CD14-positive monocyte (primary cell): ENCODE results near the gene DNAJB13. TPM values are rescaled to one million over a fixed set of nuclear protein-coding genes. Genes with fewer than 3 reads are reported as not detected.

Experiments
- DNase-seq, 3 donors: peaks; one replicate each; pipeline ENCODE4 v3.0.0-alpha.2; 2011 to 2022
- H2AFZ ChIP-seq: 2 replicates; pipeline ENCODE4 v1.6.0; 2012; ENCODE audit warnings: mild to moderate bottlenecking, low read depth, low read length, inconsistent platforms; ENCODE audit not compliant: insufficient read depth, poor library complexity, severe bottlenecking
- H3K27ac ChIP-seq, 2 donors: 1 replicate in 1 of 2; 2 replicates in 1 of 2; pipeline ENCODE4 v1.5.1; 2012 to 2013; ENCODE audit warnings: low read length in 2 of 2, control low read depth in 1 of 2, inconsistent platforms in 1 of 2, low read depth in 1 of 2, mild to moderate bottlenecking in 1 of 2
- H3K27me3 ChIP-seq, 2 donors: one replicate each; pipeline versions ENCODE4 v1.6.0 to v1.6.1; 2011 to 2013; ENCODE audit warnings: low read length in 2 of 2; ENCODE audit not compliant: control insufficient read depth in 2 of 2, insufficient read depth in 2 of 2
- H3K36me3 ChIP-seq, 2 donors: replicated peaks in 1 of 2; 1 replicate in 1 of 2; 2 replicates in 1 of 2; pipeline versions ENCODE4 v1.5.1 to v1.6.1; 2012 to 2013; ENCODE audit warnings: low read length in 2 of 2, control low read depth in 1 of 2, inconsistent platforms in 1 of 2, mild to moderate bottlenecking in 1 of 2; ENCODE audit not compliant: insufficient read depth in 2 of 2, control insufficient read depth in 1 of 2
- H3K4me1 ChIP-seq, 2 donors: 1 replicate in 1 of 2; 2 replicates in 1 of 2; pipeline versions ENCODE4 v1.5.1 to v1.6.1; 2012 to 2013; ENCODE audit warnings: low read length in 2 of 2, control low read depth in 1 of 2, inconsistent platforms in 1 of 2, mild to moderate bottlenecking in 1 of 2, moderate library complexity in 1 of 2; ENCODE audit not compliant: insufficient read depth in 2 of 2, control insufficient read depth in 1 of 2
- H3K4me2 ChIP-seq: replicated peaks from 2 replicates; pipeline ENCODE3; 2012; ENCODE audit warnings: low read length, moderate library complexity, mild to moderate bottlenecking; ENCODE audit not compliant: poor library complexity, severe bottlenecking; ENCODE audit errors: extremely low read depth
- H3K4me3 ChIP-seq, 3 experiments: fragments of 200-600 bp in 1 of 3; sonication (generic) in 1 of 3; replicated peaks in 1 of 3; 1 replicate in 2 of 3; 2 replicates in 1 of 3; pipeline ENCODE4 v1.5.1; 2011 to 2013; ENCODE audit warnings: low read length in 3 of 3, mild to moderate bottlenecking in 3 of 3, control low read depth in 2 of 3, low read depth in 2 of 3, inconsistent platforms in 1 of 3, moderate library complexity in 1 of 3
- H3K79me2 ChIP-seq: 2 replicates; pipeline ENCODE4 v1.6.0; 2012; ENCODE audit warnings: mild to moderate bottlenecking, control low read depth, inconsistent platforms, low read length, moderate library complexity; ENCODE audit not compliant: insufficient read depth
- H3K9ac ChIP-seq: 2 replicates; pipeline ENCODE4 v1.6.0; 2017; ENCODE audit warnings: low read length, mild to moderate bottlenecking; ENCODE audit not compliant: insufficient read depth, poor library complexity, severe bottlenecking
- H3K9me3 ChIP-seq, 2 donors: replicated peaks in 1 of 2; 1 replicate in 1 of 2; 2 replicates in 1 of 2; pipeline versions ENCODE4 v1.5.1 to v1.6.1; 2012 to 2013; ENCODE audit warnings: low read length in 2 of 2, control low read depth in 1 of 2; ENCODE audit not compliant: control insufficient read depth in 1 of 2, insufficient read depth in 1 of 2
- H4K20me1 ChIP-seq: 2 replicates; pipeline ENCODE4 v1.6.0; 2012; ENCODE audit warnings: mild to moderate bottlenecking, low read length, control low read depth, moderate library complexity; ENCODE audit not compliant: insufficient read depth
- H3K27ac Mint-ChIP-seq, 7 donors: one replicate each; pipeline ENCODE4 v1.8.0; 2020; ENCODE audit warnings: mild to moderate bottlenecking in 7 of 7, mixed read lengths in 7 of 7, moderate library complexity in 6 of 7, inconsistent platforms in 2 of 7
- H3K27me3 Mint-ChIP-seq, 3 donors: one replicate each; pipeline ENCODE4 v1.8.0; 2021 to 2022; ENCODE audit warnings: low read depth in 3 of 3, mild to moderate bottlenecking in 3 of 3, mixed read lengths in 3 of 3, moderate library complexity in 3 of 3, inconsistent platforms in 1 of 3
- H3K36me3 Mint-ChIP-seq, 2 donors: one replicate each; pipeline ENCODE4 v1.8.0; 2020; ENCODE audit warnings: mixed read lengths in 2 of 2, inconsistent platforms in 1 of 2, mild to moderate bottlenecking in 1 of 2
- H3K4me1 Mint-ChIP-seq: one replicate; pipeline ENCODE4 v1.8.0; 2020; ENCODE audit warnings: mild to moderate bottlenecking, mixed read lengths
- H3K4me3 Mint-ChIP-seq, 2 donors: one replicate each; pipeline ENCODE4 v1.8.0; 2020; ENCODE audit warnings: mild to moderate bottlenecking in 2 of 2, mixed read lengths in 2 of 2, moderate library complexity in 1 of 2
- H3K9me3 Mint-ChIP-seq, 7 donors: one replicate each; pipeline ENCODE4 v1.8.0; 2020 to 2022; ENCODE audit warnings: mixed read lengths in 7 of 7, mild to moderate bottlenecking in 6 of 7, moderate library complexity in 6 of 7, inconsistent platforms in 2 of 7
- CTCF ChIP-seq: fragments of 200-600 bp; IDR thresholded peaks from one replicate; pipeline ENCODE4 v1.8.0; 2022; ENCODE audit warnings: antibody characterized with exemption, mild to moderate bottlenecking
- WGBS: methylation state at CpG from one replicate; pipeline ENCODE4 v1.1.5; 2013; ENCODE audit warnings: missing lambda C conversion rate; ENCODE audit not compliant: insufficient coverage; 5-methylcytosine and 5-hydroxymethylcytosine counted together
- intact Hi-C, 2 donors: fragments of 100-400 bp; cut with micrococcal nuclease; formaldehyde crosslinking; loops; one replicate each; pipeline versions ENCODE4 v1.15.0 to v1.15.1; 2023
- polyA plus RNA-seq, 3 donors: library from polyadenylated mRNA; depleted of rRNA in 1 of 3; unstranded in 2 of 3; stranded (reverse) in 1 of 3; fragments of 300-500 nt in 2 of 3; fragments of >200 nt in 1 of 3; fragmentation: Illumina TruSeq in 2 of 3; gene quantifications; 1 replicate in 2 of 3; 2 replicates in 1 of 3; pipeline ENCODE4 v1.2.3, GENCODE V29; 2012 to 2021

DNAJB13 gene
- polyA plus RNA-seq, 3 donors: not detected

- no peak overlapping the region for H3K27ac Mint-ChIP-seq
- no peak overlapping the region for H2AFZ ChIP-seq
These were observed 11.7 kb upstream of the DNAJB13 start for GRCh38 chr11:73939096-73939495.

DNA sequence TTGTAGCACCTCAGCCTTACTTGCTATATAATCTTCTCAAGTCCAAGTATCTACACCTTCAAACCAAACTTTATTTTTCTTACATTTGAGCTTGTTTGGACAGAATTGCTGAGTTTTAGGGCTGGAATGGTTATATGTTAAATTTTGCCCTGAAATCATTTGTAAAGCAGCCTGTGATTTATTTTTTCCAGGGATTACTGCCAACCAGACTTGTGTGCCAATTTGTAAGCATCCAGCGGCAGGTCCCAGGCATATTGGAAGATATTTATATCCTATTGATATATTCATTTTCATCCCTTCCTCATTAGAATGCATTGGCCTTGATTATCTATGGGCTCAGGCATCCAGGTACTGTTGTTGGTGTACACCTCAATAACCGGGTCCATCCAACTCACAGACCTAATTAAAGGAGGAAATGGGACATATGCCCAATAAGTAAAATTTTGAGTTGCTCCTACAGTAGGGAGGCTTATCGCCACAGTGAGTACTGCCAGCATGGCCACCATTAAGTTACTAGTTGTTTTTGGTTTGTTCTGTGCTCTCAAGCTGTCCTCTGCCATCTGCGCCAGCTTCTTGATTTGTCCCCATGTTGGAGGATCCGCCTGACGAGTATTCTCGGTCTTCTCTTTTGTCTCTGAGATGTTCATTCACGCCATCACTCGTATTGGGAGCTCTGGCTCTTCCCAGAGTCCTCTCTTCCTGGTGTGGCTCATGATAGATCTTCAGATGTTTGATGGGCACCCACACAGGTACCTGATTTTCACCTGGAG is 9.8 kb upstream of the DNAJB13 start:
- Mint-ChIP-seq H3K4me1 (peaks cover 12% of the 10 kb centered on the region), H3K27me3 (peaks cover 0 to 1% (median 0%) of the 10 kb centered on the region in 3 donors)
- H3K9me3 ChIP-seq: peaks cover 9 to 20% of the 10 kb centered on the region in 2 donors

More at GRCh38 chr11:73939096-73939495, 11.7 kb upstream of the DNAJB13 start:
- Histone ChIP-seq H3K79me2 (no peaks in the 10 kb centered on the region), H3K4me1 (no peaks in the 10 kb centered on the region), H3K27me3 (no peaks in the 10 kb centered on the region), H3K36me3 (peaks cover 0 to 3% of the 10 kb centered on the region in 2 donors), H3K27ac (no peak overlapping the region), H4K20me1 (no peaks in the 10 kb centered on the region), H3K9ac (no peak overlapping the region), H3K4me3 (no peak overlapping the region), H3K9me3 (peaks cover 9 to 20% of the 10 kb centered on the region in 2 donors), H3K4me2 (no peak overlapping the region)
- H3K4me1 Mint-ChIP-seq: no peaks in the 10 kb centered on the region
- peaks cover 12 to 40% (median 31%) of the 10 kb centered on the region in 7 donors for H3K9me3 Mint-ChIP-seq
- intact Hi-C loops: no loop called here
- no peak for DNase-seq
- H3K36me3 Mint-ChIP-seq: peaks cover 3 to 15% of the 10 kb centered on the region in 2 donors
- no peak overlapping the region for H3K4me3 Mint-ChIP-seq
- no peaks in the 10 kb centered on the region for H3K27me3 Mint-ChIP-seq
- WGBS: 83% methylated on average over 3 of the region's 4 CpGs
- no peak for TF ChIP-seq CTCF

More for the DNA sequence above, 9.8 kb upstream of the DNAJB13 start:
- Mint-ChIP-seq H3K27ac (no peak overlapping the region), H3K36me3 (peaks cover 0 to 12% of the 10 kb centered on the region in 2 donors), H3K4me3 (no peak overlapping the region), H3K9me3 (peaks cover 12 to 40% (median 31%) of the 10 kb centered on the region in 7 donors)
- H4K20me1 ChIP-seq: no peaks in the 10 kb centered on the region
- no peaks in the 10 kb centered on the region for H3K36me3 ChIP-seq
- H3K27ac ChIP-seq: no peak overlapping the region
- H3K79me2 ChIP-seq: no peaks in the 10 kb centered on the region
- peaks cover 6 to 7% of the 10 kb centered on the region in 2 donors for H3K4me1 ChIP-seq
- no peak for DNase-seq
- 97% methylated on average over 6 of the region's 9 CpGs for WGBS
- no peak overlapping the region for H2AFZ ChIP-seq
- H3K4me3 ChIP-seq: no peak overlapping the region
- no peaks in the 10 kb centered on the region for H3K27me3 ChIP-seq
- no peak overlapping the region for H3K9ac ChIP-seq
- TF ChIP-seq CTCF: no peak
- no peak overlapping the region for H3K4me2 ChIP-seq
- intact Hi-C loops: no loop called here
